HepG2 (cell line): ENCODE data around the gene FCN3. TPM values are rescaled to one million over a fixed set of nuclear protein-coding genes. Genes with fewer than 3 reads are reported as not detected.
A peak's percentile ranks its signal among the peaks of the same experiment; 100 is the strongest.

Source experiments
- ARNT ChIP-seq: fragments of 450-650 bp; IDR thresholded peaks from 2 replicates; pipeline ENCODE4 v1.6.1; 2017
- ATF7 ChIP-seq, 2 experiments: fragments of 450-650 bp in 1 of 2; sonication (generic) in 1 of 2; formaldehyde crosslinking in 1 of 2; IDR thresholded peaks; 2 replicates each; pipeline versions ENCODE4 v1.4.0 to v1.6.1; 2016 to 2020; ENCODE audit warnings: antibody characterized with exemption in 1 of 2, mild to moderate bottlenecking in 1 of 2, missing genetic modification reagents in 1 of 2
- CAMTA2 ChIP-seq: sonication (generic); formaldehyde crosslinking; IDR thresholded peaks from 2 replicates; pipeline ENCODE4 v1.4.0; 2020; ENCODE audit warnings: mild to moderate bottlenecking, missing genetic modification reagents, borderline replicate concordance
- GABPA ChIP-seq, 2 experiments: IDR thresholded peaks; 2 replicates each; pipeline ENCODE4 v1.6.1; 2011 to 2016; ENCODE audit warnings: low read depth in 2 of 2, low read length in 1 of 2, missing biosample characterization in 1 of 2, missing genetic modification characterization in 1 of 2
- HIVEP1 ChIP-seq: sonication (generic); formaldehyde crosslinking; IDR thresholded peaks from 2 replicates; pipeline ENCODE4 v1.4.0; 2020; ENCODE audit warnings: mild to moderate bottlenecking, missing genetic modification reagents
- MTF2 ChIP-seq: sonication (generic); formaldehyde crosslinking; IDR thresholded peaks from 2 replicates; pipeline ENCODE4 v1.5.0; 2020; ENCODE audit warnings: missing genetic modification reagents, borderline replicate concordance
- PHF8 ChIP-seq: sonication (generic); formaldehyde crosslinking; IDR thresholded peaks from 2 replicates; pipeline ENCODE4 v1.5.0; 2020; ENCODE audit warnings: missing genetic modification reagents
- ZNF720 ChIP-seq: sonication (generic); formaldehyde crosslinking; IDR thresholded peaks from 2 replicates; pipeline ENCODE4 v1.4.0; 2020; ENCODE audit warnings: missing genetic modification reagents
- ZNF83 ChIP-seq: sonication (generic); formaldehyde crosslinking; IDR thresholded peaks from 2 replicates; pipeline ENCODE4 v1.4.0; 2020; ENCODE audit warnings: missing genetic modification reagents, mild to moderate bottlenecking, borderline replicate concordance
- polyA plus RNA-seq, 8 experiments: library from polyadenylated mRNA; depleted of rRNA in 3 of 8; stranded (reverse) in 7 of 8; unstranded in 1 of 8; fragments of >200 nt; fragmentation: Illumina TruSeq in 4 of 8; extraction: Trizol in 4 of 8; gene quantifications; 2 replicates each; pipeline versions ENCODE4 v1.2.1 to v1.2.3, GENCODE V29; 2011 to 2016; ENCODE audit warnings: low read depth in 4 of 8, missing spikeins in 1 of 8, mixed read lengths in 1 of 8; ENCODE audit not compliant: insufficient read depth in 1 of 8
- total RNA-seq, 5 experiments: library from RNA; depleted of rRNA; stranded (reverse); fragments of >200 nt; fragmentation: Illumina TruSeq; extraction: Trizol; gene quantifications; 2 replicates each; pipeline ENCODE4 v1.2.3, GENCODE V29; 2016; ENCODE audit warnings: low read depth in 1 of 5
- TF ChIP-seq, protein P1 (sequence below): sonication (generic); formaldehyde crosslinking; IDR thresholded peaks from 2 replicates; pipeline ENCODE4 v1.8.1; 2023; ENCODE audit warnings: mild to moderate bottlenecking, missing genetic modification reagents
- TF ChIP-seq, protein P2 (sequence below): sonication (generic); formaldehyde crosslinking; IDR thresholded peaks from 2 replicates; pipeline ENCODE4 v1.5.0; 2020; ENCODE audit warnings: mild to moderate bottlenecking, missing genetic modification reagents, borderline replicate concordance
- TF ChIP-seq, protein P3 (sequence below): sonication (generic); formaldehyde crosslinking; IDR thresholded peaks from 2 replicates; pipeline ENCODE4 v1.4.0; 2020; ENCODE audit warnings: missing genetic modification reagents
- TF ChIP-seq, protein P4 (sequence below): fragments of 450-650 bp; IDR thresholded peaks from 2 replicates; pipeline ENCODE4 v1.6.1; 2017
- TF ChIP-seq, protein P5 (sequence below): sonication (generic); formaldehyde crosslinking; conservative IDR thresholded peaks from 2 replicates; pipeline ENCODE4 v1.4.0; 2020; ENCODE audit warnings: missing genetic modification reagents

The FCN3 gene
- total and polyA plus RNA-seq, 2 of the 13 experiments (the other 11 are each of a cell fraction or from before 2014, with no cell fraction given), result not detected

GRCh38 chr1:27365372-27366112 lies 9.1 kb downstream of the FCN3 start (continued):
- TF ChIP-seq, protein P1, sequence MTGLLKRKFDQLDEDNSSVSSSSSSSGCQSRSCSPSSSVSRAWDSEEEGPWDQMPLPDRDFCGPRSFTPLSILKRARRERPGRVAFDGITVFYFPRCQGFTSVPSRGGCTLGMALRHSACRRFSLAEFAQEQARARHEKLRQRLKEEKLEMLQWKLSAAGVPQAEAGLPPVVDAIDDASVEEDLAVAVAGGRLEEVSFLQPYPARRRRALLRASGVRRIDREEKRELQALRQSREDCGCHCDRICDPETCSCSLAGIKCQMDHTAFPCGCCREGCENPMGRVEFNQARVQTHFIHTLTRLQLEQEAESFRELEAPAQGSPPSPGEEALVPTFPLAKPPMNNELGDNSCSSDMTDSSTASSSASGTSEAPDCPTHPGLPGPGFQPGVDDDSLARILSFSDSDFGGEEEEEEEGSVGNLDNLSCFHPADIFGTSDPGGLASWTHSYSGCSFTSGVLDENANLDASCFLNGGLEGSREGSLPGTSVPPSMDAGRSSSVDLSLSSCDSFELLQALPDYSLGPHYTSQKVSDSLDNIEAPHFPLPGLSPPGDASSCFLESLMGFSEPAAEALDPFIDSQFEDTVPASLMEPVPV, result no peak
- TF ChIP-seq PHF8 (CRISPR knock-in tag), result no peak; the same call in 1 of the 2 replicates
- TF ChIP-seq GABPA (IDR thresholded peaks at IDR 0.05; ENCODE audit: low read depth, low read length), result no peak
- TF ChIP-seq GABPA (CRISPR knock-in tag; IDR thresholded peaks at IDR 0.05; ENCODE audit: low read depth), result peak; percentile 50; the same call in 1 of the 2 replicates
- TF ChIP-seq, protein P2, sequence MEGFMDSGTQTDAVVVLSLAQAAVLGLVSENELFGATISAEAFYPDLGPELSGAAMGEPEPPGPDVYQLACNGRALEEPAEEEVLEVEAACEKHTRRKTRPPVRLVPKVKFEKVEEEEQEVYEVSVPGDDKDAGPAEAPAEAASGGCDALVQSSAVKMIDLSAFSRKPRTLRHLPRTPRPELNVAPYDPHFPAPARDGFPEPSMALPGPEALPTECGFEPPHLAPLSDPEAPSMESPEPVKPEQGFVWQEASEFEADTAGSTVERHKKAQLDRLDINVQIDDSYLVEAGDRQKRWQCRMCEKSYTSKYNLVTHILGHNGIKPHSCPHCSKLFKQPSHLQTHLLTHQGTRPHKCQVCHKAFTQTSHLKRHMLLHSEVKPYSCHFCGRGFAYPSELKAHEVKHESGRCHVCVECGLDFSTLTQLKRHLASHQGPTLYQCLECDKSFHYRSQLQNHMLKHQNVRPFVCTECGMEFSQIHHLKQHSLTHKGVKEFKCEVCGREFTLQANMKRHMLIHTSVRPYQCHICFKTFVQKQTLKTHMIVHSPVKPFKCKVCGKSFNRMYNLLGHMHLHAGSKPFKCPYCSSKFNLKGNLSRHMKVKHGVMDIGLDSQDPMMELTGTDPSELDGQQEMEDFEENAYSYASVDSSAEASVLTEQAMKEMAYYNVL (CRISPR knock-in tag), result no peak
- TF ChIP-seq HIVEP1, result no peak
- TF ChIP-seq, protein P3, sequence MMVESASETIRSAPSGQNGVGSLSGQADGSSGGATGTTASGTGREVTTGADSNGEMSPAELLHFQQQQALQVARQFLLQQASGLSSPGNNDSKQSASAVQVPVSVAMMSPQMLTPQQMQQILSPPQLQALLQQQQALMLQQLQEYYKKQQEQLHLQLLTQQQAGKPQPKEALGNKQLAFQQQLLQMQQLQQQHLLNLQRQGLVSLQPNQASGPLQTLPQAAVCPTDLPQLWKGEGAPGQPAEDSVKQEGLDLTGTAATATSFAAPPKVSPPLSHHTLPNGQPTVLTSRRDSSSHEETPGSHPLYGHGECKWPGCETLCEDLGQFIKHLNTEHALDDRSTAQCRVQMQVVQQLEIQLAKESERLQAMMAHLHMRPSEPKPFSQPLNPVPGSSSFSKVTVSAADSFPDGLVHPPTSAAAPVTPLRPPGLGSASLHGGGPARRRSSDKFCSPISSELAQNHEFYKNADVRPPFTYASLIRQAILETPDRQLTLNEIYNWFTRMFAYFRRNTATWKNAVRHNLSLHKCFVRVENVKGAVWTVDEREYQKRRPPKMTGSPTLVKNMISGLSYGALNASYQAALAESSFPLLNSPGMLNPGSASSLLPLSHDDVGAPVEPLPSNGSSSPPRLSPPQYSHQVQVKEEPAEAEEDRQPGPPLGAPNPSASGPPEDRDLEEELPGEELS (CRISPR knock-in tag), result peak; percentile 37; the same call in 1 of the 2 replicates
- no peak for TF ChIP-seq ARNT
- TF ChIP-seq ZNF720, result no peak
- TF ChIP-seq ATF7 (IDR thresholded peaks at IDR 0.05), result no peak
- no peak for TF ChIP-seq ATF7 (CRISPR knock-in tag; IDR thresholded peaks at IDR 0.05)
- TF ChIP-seq, protein P4, sequence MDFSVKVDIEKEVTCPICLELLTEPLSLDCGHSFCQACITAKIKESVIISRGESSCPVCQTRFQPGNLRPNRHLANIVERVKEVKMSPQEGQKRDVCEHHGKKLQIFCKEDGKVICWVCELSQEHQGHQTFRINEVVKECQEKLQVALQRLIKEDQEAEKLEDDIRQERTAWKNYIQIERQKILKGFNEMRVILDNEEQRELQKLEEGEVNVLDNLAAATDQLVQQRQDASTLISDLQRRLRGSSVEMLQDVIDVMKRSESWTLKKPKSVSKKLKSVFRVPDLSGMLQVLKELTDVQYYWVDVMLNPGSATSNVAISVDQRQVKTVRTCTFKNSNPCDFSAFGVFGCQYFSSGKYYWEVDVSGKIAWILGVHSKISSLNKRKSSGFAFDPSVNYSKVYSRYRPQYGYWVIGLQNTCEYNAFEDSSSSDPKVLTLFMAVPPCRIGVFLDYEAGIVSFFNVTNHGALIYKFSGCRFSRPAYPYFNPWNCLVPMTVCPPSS, result no peak
- no peak for TF ChIP-seq CAMTA2 (CRISPR knock-in tag)
- TF ChIP-seq MTF2 (CRISPR knock-in tag), result no peak
- TF ChIP-seq ZNF83 (CRISPR knock-in tag), result no peak
- TF ChIP-seq, protein P5, sequence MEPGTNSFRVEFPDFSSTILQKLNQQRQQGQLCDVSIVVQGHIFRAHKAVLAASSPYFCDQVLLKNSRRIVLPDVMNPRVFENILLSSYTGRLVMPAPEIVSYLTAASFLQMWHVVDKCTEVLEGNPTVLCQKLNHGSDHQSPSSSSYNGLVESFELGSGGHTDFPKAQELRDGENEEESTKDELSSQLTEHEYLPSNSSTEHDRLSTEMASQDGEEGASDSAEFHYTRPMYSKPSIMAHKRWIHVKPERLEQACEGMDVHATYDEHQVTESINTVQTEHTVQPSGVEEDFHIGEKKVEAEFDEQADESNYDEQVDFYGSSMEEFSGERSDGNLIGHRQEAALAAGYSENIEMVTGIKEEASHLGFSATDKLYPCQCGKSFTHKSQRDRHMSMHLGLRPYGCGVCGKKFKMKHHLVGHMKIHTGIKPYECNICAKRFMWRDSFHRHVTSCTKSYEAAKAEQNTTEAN, result no peak
